ENCODE measurements around the gene GDF10.

Gene GDF10

GRCh38 chr10:47289921-47290320 is 10.1 kb upstream of the GDF10 start:
- Histone ChIP-seq H3K4me1 (ENCODE audit: insufficient read depth, low read length) (peaks cover 21% of the 10 kb centered on the region), H3K9ac (ENCODE audit: low read depth, low read length) (no peak overlapping the region), H3K27me3 (ENCODE audit: insufficient read depth, low read length, poor library complexity) (no peaks in the 10 kb centered on the region), H3K4me3 (ENCODE audit: low read depth in 1 of 2, low read length in 2 of 2) (no peak overlapping the region), H3K9me3 (ENCODE audit: insufficient read depth, low read length, severe bottlenecking) (no peaks in the 10 kb centered on the region), H2AFZ (ENCODE audit: low read depth, low read length) (no peak overlapping the region), H3K79me2 (ENCODE audit: insufficient read depth, low read length) (no peaks in the 10 kb centered on the region), H4K20me1 (ENCODE audit: insufficient read depth, low read length) (no peaks in the 10 kb centered on the region), H3K4me2 (ENCODE audit: insufficient read depth, low read length) (no peak overlapping the region), H3K36me3 (ENCODE audit: insufficient read depth, low read length) (no peaks in the 10 kb centered on the region), H3K27ac (ENCODE audit: low read length) (no peak overlapping the region)
- no peak for TF ChIP-seq EZH2 (IDR thresholded peaks at IDR 0.05; ENCODE audit: borderline replicate concordance, low read depth, low read length, severe bottlenecking)
- TF ChIP-seq, protein P1, sequence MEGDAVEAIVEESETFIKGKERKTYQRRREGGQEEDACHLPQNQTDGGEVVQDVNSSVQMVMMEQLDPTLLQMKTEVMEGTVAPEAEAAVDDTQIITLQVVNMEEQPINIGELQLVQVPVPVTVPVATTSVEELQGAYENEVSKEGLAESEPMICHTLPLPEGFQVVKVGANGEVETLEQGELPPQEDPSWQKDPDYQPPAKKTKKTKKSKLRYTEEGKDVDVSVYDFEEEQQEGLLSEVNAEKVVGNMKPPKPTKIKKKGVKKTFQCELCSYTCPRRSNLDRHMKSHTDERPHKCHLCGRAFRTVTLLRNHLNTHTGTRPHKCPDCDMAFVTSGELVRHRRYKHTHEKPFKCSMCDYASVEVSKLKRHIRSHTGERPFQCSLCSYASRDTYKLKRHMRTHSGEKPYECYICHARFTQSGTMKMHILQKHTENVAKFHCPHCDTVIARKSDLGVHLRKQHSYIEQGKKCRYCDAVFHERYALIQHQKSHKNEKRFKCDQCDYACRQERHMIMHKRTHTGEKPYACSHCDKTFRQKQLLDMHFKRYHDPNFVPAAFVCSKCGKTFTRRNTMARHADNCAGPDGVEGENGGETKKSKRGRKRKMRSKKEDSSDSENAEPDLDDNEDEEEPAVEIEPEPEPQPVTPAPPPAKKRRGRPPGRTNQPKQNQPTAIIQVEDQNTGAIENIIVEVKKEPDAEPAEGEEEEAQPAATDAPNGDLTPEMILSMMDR (IDR thresholded peaks at IDR 0.05; ENCODE audit: borderline replicate concordance, extremely low read depth, low read length, poor library complexity, severe bottlenecking) = no peak
- no peak for DNase-seq
- no peak for ATAC-seq (ENCODE audit: insufficient read depth, low read depth)

- ATAC-seq (ENCODE audit: insufficient read depth, low read depth) (no peak), DNase-seq (no peak)
- Histone ChIP-seq H3K9me3 (ENCODE audit: insufficient read depth, low read length, severe bottlenecking) (no peaks in the 10 kb centered on the region), H3K9ac (ENCODE audit: low read depth, low read length) (no peak overlapping the region), H3K4me2 (ENCODE audit: insufficient read depth, low read length) (no peak overlapping the region), H3K4me3 (ENCODE audit: low read depth in 1 of 2, low read length in 2 of 2) (no peak overlapping the region), H4K20me1 (ENCODE audit: insufficient read depth, low read length) (no peaks in the 10 kb centered on the region), H2AFZ (ENCODE audit: low read depth, low read length) (no peak overlapping the region), H3K79me2 (ENCODE audit: insufficient read depth, low read length) (no peaks in the 10 kb centered on the region), H3K4me1 (ENCODE audit: insufficient read depth, low read length) (peaks cover 20% of the 10 kb centered on the region), H3K27me3 (ENCODE audit: insufficient read depth, low read length, poor library complexity) (no peaks in the 10 kb centered on the region), H3K36me3 (ENCODE audit: insufficient read depth, low read length) (no peaks in the 10 kb centered on the region), H3K27ac (ENCODE audit: low read length) (no peak overlapping the region)
- TF ChIP-seq, protein P1 (IDR thresholded peaks at IDR 0.05; ENCODE audit: borderline replicate concordance, extremely low read depth, low read length, poor library complexity, severe bottlenecking) = no peak
- no peak for TF ChIP-seq EZH2 (IDR thresholded peaks at IDR 0.05; ENCODE audit: borderline replicate concordance, low read depth, low read length, severe bottlenecking)
Measured at GRCh38 chr10:47290338-47290737, 9.7 kb upstream of the GDF10 start.

DNA sequence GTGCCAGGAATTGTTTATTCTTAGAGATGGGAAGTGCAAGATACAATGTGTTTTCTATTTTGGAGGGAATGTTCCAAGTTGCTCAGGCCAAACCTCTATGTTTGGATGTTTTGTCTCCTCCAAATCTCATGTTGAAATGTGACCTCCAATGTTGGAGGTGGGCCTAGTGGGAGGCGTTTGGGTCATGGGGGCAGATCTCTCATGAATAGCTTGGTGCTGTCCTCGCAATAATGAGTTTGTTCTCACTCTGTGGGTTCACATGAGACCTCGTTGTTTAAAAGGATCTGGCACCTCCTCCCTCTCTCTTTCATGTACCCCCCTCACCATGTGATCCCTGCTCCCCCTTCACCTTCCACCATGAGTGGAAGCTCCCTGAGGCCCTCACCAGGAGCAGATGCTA is 8.3 kb upstream of the GDF10 start:
- no peaks in the 10 kb centered on the region for H3K79me2 ChIP-seq (ENCODE audit: insufficient read depth, low read length)
- peaks cover 6% of the 10 kb centered on the region for H3K4me1 ChIP-seq (ENCODE audit: insufficient read depth, low read length)
- H3K4me3 ChIP-seq (ENCODE audit: low read depth in 1 of 2, low read length in 2 of 2) = no peak overlapping the region
- TF ChIP-seq, protein P1 (IDR thresholded peaks at IDR 0.05; ENCODE audit: borderline replicate concordance, extremely low read depth, low read length, poor library complexity, severe bottlenecking) = no peak
- H3K9ac ChIP-seq (ENCODE audit: low read depth, low read length) = no peak overlapping the region
- H3K27ac ChIP-seq (ENCODE audit: low read length) = no peak overlapping the region
- no peaks in the 10 kb centered on the region for H4K20me1 ChIP-seq (ENCODE audit: insufficient read depth, low read length)
- DNase-seq (no peak), ATAC-seq (ENCODE audit: insufficient read depth, low read depth) (no peak)
- H3K4me2 ChIP-seq (ENCODE audit: insufficient read depth, low read length) = no peak overlapping the region
- H2AFZ ChIP-seq (ENCODE audit: low read depth, low read length) = no peak overlapping the region
- no peaks in the 10 kb centered on the region for H3K27me3 ChIP-seq (ENCODE audit: insufficient read depth, low read length, poor library complexity)
- H3K9me3 ChIP-seq (ENCODE audit: insufficient read depth, low read length, severe bottlenecking) = no peaks in the 10 kb centered on the region
- H3K36me3 ChIP-seq (ENCODE audit: insufficient read depth, low read length) = no peaks in the 10 kb centered on the region

DNA sequence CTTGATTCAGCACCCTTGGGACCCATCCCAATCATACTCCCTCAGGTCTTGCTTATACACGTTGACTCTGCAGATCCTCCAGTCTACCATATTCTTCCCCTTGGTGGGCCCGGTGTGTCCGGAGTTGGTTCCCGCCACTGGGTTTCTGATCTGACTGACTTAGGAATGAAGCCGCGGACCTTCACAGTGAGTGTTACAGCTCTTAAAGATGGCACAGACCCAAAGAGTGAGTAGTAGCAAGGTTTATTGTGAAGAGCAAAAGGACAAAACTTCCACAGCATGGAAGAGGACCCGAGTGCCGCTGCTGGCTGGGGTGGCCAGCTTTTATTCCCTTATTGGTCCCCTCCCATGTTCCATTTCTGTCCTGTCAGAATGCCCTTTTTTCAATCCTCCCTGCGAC is 5.9 kb upstream of the GDF10 start:
- no peak overlapping the region for H3K4me3 ChIP-seq (ENCODE audit: low read depth in 1 of 2, low read length in 2 of 2)
- H4K20me1 ChIP-seq (ENCODE audit: insufficient read depth, low read length) = no peaks in the 10 kb centered on the region
- H3K27ac ChIP-seq (ENCODE audit: low read length) = no peak overlapping the region
- TF ChIP-seq, protein P1 (IDR thresholded peaks at IDR 0.05; ENCODE audit: borderline replicate concordance, extremely low read depth, low read length, poor library complexity, severe bottlenecking) = no peak
- no peak for TF ChIP-seq EZH2 (IDR thresholded peaks at IDR 0.05; ENCODE audit: borderline replicate concordance, low read depth, low read length, severe bottlenecking)
- no peaks in the 10 kb centered on the region for H3K4me1 ChIP-seq (ENCODE audit: insufficient read depth, low read length)
- ATAC-seq (ENCODE audit: insufficient read depth, low read depth) = no peak
- no peak overlapping the region for H3K9ac ChIP-seq (ENCODE audit: low read depth, low read length)
- H3K36me3 ChIP-seq (ENCODE audit: insufficient read depth, low read length) = no peaks in the 10 kb centered on the region
- no peaks in the 10 kb centered on the region for H3K79me2 ChIP-seq (ENCODE audit: insufficient read depth, low read length)
- no peaks in the 10 kb centered on the region for H3K9me3 ChIP-seq (ENCODE audit: insufficient read depth, low read length, severe bottlenecking)
- no peak for DNase-seq
- no peaks in the 10 kb centered on the region for H3K27me3 ChIP-seq (ENCODE audit: insufficient read depth, low read length, poor library complexity)
- no peak overlapping the region for H3K4me2 ChIP-seq (ENCODE audit: insufficient read depth, low read length)
- H2AFZ ChIP-seq (ENCODE audit: low read depth, low read length) = no peak overlapping the region

All from DND-41 (cell line).